Measurements from ENCODE around the gene MME. TPM values are rescaled to one million over a fixed set of nuclear protein-coding genes. Genes with fewer than 3 reads are reported as not detected.

The MME gene
- total and polyA plus RNA-seq, 2 of the 8 experiments (the other 6 are each of a cell fraction or from before 2014, with no cell fraction given): 5.0 to 39.6 TPM

DNA sequence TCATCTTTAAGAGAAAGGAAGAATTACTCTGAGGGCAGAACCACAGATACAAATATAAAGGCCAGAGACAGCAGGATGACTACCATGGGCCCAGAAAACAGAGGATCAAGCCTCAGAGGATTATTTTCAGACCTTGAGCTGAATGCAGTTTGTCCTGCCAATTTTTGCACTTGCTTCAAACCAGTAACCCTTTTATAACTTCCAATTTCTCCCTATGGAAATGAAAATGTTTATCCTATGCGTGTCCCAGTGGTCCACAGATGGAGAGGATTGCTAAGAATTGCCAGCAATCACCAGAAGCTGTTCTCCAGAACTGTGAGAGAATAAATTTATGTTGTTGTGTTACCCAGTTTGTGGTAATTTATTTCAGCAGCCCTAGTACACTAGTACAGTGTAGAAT lies 26.4 kb upstream of the MME start:
- H3K4me2 ChIP-seq (ENCODE audit: insufficient read depth in 1 of 2, low read depth in 2 of 2, low read length in 2 of 2): no peak overlapping the region
- H3K18ac ChIP-seq (ENCODE audit: extremely low read depth, low read length): no peak overlapping the region
- no peaks in the 10 kb centered on the region for H4K20me1 ChIP-seq (replicated peaks in 1 of 2; ENCODE audit: control insufficient read depth in 1 of 2, insufficient read depth in 2 of 2, low read length in 2 of 2)
- no peak overlapping the region for H2BK120ac ChIP-seq (replicated peaks; ENCODE audit: low read depth, low read length)
- H3K14ac ChIP-seq (ENCODE audit: insufficient read length): no peak overlapping the region
- H3K4me1 ChIP-seq (replicated peaks in 1 of 4; ENCODE audit: control insufficient read depth in 3 of 4, insufficient read depth in 4 of 4, low read length in 3 of 4): no peaks in the 10 kb centered on the region
- no peak overlapping the region for H2AFZ ChIP-seq (ENCODE audit: low read length)
- H2BK5ac ChIP-seq (ENCODE audit: low read depth, low read length): no peak overlapping the region
- no peak overlapping the region for H4K91ac ChIP-seq (replicated peaks; ENCODE audit: insufficient read length, low read length)
- ChIA-PET POLR2A (ENCODE audit: partially characterized antibody) (no interaction called here), CTCF (ENCODE audit: partially characterized antibody) (interaction anchor here (0.7 to 0.8 kb wide), 2 partner anchors 11 to 271 kb away, joined by 3 read pairs; no protein-coding TSS in a partner anchor)
- no peak overlapping the region for H3K4me3 ChIP-seq (ENCODE audit: extremely low read depth in 1 of 4, insufficient read depth in 2 of 4, low read depth in 3 of 4, low read length in 4 of 4)
- TF ChIP-seq BRCA1 (IDR thresholded peaks at IDR 0.05; ENCODE audit: low read depth, low read length) (no peak), CHD2 (IDR thresholded peaks at IDR 0.05; ENCODE audit: low read length) (no peak), ATF2 (IDR thresholded peaks at IDR 0.05; ENCODE audit: low read length) (no peak), NANOG (IDR thresholded peaks at IDR 0.05; ENCODE audit: insufficient read depth, low read depth, low read length, poor library complexity, severe bottlenecking) (no peak)
- TF ChIP-seq, protein P1, sequence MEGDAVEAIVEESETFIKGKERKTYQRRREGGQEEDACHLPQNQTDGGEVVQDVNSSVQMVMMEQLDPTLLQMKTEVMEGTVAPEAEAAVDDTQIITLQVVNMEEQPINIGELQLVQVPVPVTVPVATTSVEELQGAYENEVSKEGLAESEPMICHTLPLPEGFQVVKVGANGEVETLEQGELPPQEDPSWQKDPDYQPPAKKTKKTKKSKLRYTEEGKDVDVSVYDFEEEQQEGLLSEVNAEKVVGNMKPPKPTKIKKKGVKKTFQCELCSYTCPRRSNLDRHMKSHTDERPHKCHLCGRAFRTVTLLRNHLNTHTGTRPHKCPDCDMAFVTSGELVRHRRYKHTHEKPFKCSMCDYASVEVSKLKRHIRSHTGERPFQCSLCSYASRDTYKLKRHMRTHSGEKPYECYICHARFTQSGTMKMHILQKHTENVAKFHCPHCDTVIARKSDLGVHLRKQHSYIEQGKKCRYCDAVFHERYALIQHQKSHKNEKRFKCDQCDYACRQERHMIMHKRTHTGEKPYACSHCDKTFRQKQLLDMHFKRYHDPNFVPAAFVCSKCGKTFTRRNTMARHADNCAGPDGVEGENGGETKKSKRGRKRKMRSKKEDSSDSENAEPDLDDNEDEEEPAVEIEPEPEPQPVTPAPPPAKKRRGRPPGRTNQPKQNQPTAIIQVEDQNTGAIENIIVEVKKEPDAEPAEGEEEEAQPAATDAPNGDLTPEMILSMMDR (IDR thresholded peaks at IDR 0.05; ENCODE audit: control extremely low read depth in 1 of 3, insufficient read depth in 1 of 3, low read depth in 1 of 3, low read length in 3 of 3): no peak
- no peak overlapping the region for H4K5ac ChIP-seq (ENCODE audit: insufficient read length, low read depth, low read length)
- no peaks in the 10 kb centered on the region for H3K23me2 ChIP-seq (ENCODE audit: low read depth, low read length)
- H2BK20ac ChIP-seq (ENCODE audit: low read length): no peak overlapping the region
- H3K79me2 ChIP-seq (ENCODE audit: control insufficient read depth in 1 of 2, insufficient read depth in 2 of 2, low read length in 2 of 2): no peaks in the 10 kb centered on the region
- no peak overlapping the region for H3K23ac ChIP-seq (ENCODE audit: insufficient read length)
- WGBS, 2 experiments (ENCODE audit: extremely low coverage in 1 of 2, insufficient coverage in 1 of 2, insufficient read length in 1 of 2, insufficient replicate concordance in 2 of 2, low coverage in 1 of 2, low lambda C conversion rate in 2 of 2, missing lambda C conversion rate in 1 of 2): 100% methylated on average over 1 of the region's 1 CpG; no CpG with 5 or more reads in 1 of the 2 experiments
- no peak overlapping the region for H2BK15ac ChIP-seq (ENCODE audit: low read length)
- H3K56ac ChIP-seq (replicated peaks; ENCODE audit: insufficient read length, low read depth, low read length): no peak overlapping the region
- DNase-seq (ENCODE audit: low read depth in 1 of 2, low spot score in 2 of 2) (no peak), FAIRE-seq (no peak)
- H3K9ac ChIP-seq (replicated peaks in 1 of 4; ENCODE audit: extremely low read depth in 1 of 4, low read depth in 3 of 4, low read length in 3 of 4): no peak overlapping the region
- H3K36me3 ChIP-seq (ENCODE audit: control insufficient read depth in 2 of 4, insufficient read depth in 4 of 4, low read length in 3 of 4): peaks cover 0 to 3% (median 0%) of the 10 kb centered on the region in 4 experiments; a peak in 1 of 8 replicates
- H3K79me1 ChIP-seq (ENCODE audit: low read depth, low read length): no peaks in the 10 kb centered on the region
- H2AK5ac ChIP-seq (ENCODE audit: low read depth, low read length): no peak overlapping the region
- no peak overlapping the region for H3K27ac ChIP-seq (ENCODE audit: low read depth, low read length)
- peaks cover 23% of the 10 kb centered on the region in 2 experiments for H3K9me3 ChIP-seq (ENCODE audit: insufficient read depth in 2 of 2, low read depth in 1 of 2, low read length in 1 of 2)
- no peak overlapping the region for H3K4ac ChIP-seq (replicated peaks; ENCODE audit: insufficient read length, low read depth, low read length)
- H3K27me3 ChIP-seq (replicated peaks in 1 of 4; ENCODE audit: control insufficient read depth in 3 of 4, extremely low read depth in 1 of 4, insufficient read depth in 3 of 4, low read length in 3 of 4): no peaks in the 10 kb centered on the region
- no peak overlapping the region for H4K8ac ChIP-seq (ENCODE audit: extremely low read depth, insufficient read depth, low read length)
- no peak overlapping the region for H2BK12ac ChIP-seq (ENCODE audit: low read depth, low read length)

Data from H1 (cell line).